HepG2 (cell line): Measurements from ENCODE around the gene CAND1. TPM values are rescaled to one million over a fixed set of nuclear protein-coding genes. Genes with fewer than 3 reads are reported as not detected.

Source experiments
- CBFB ChIP-seq: sonication (generic); formaldehyde crosslinking; IDR thresholded peaks from 2 replicates; pipeline ENCODE4 v1.4.0; 2020; ENCODE audit warnings: missing genetic modification reagents
- CEBPG ChIP-seq: IDR thresholded peaks from 2 replicates; pipeline ENCODE4 v1.6.1; 2016
- DNMT1 ChIP-seq: sonication (generic); formaldehyde crosslinking; IDR thresholded peaks from 2 replicates; pipeline ENCODE4 v1.5.1; 2020; ENCODE audit warnings: mild to moderate bottlenecking, missing genetic modification reagents
- HOXA3 ChIP-seq: sonication (generic); formaldehyde crosslinking; IDR thresholded peaks from 2 replicates; pipeline ENCODE4 v1.5.0; 2020; ENCODE audit warnings: missing genetic modification reagents
- MTA3 ChIP-seq: sonication (generic); formaldehyde crosslinking; IDR thresholded peaks from 2 replicates; pipeline ENCODE4 v1.4.0; 2020; ENCODE audit warnings: missing genetic modification reagents
- NFYB ChIP-seq: sonication (generic); formaldehyde crosslinking; IDR thresholded peaks from 2 replicates; pipeline ENCODE4 v1.4.0; 2020; ENCODE audit warnings: missing genetic modification reagents
- RBAK ChIP-seq: sonication (generic); formaldehyde crosslinking; IDR thresholded peaks from 2 replicates; pipeline ENCODE4 v1.5.1; 2020; ENCODE audit warnings: mild to moderate bottlenecking, missing genetic modification reagents
- SP2 ChIP-seq: sonication (generic); formaldehyde crosslinking; IDR thresholded peaks from 2 replicates; pipeline ENCODE4 v1.5.1; 2020; ENCODE audit warnings: mild to moderate bottlenecking, missing genetic modification reagents
- TARDBP ChIP-seq: sonication (generic); formaldehyde crosslinking; IDR thresholded peaks from 2 replicates; pipeline ENCODE4 v1.8.0; 2022; ENCODE audit warnings: mild to moderate bottlenecking, missing genetic modification reagents
- ZFP36 ChIP-seq: fragments of 150-350 bp; IDR thresholded peaks from 2 replicates; pipeline ENCODE4 v1.6.1; 2018; ENCODE audit warnings: borderline replicate concordance, low read length, low read depth; ENCODE audit not compliant: partially characterized antibody
- ZMYM3 ChIP-seq: sonication (generic); formaldehyde crosslinking; IDR thresholded peaks from 2 replicates; pipeline ENCODE4 v1.5.1; 2020; ENCODE audit warnings: mild to moderate bottlenecking, missing genetic modification reagents
- ZNF460 ChIP-seq: sonication (generic); formaldehyde crosslinking; IDR thresholded peaks from 2 replicates; pipeline ENCODE4 v1.5.1; 2020; ENCODE audit warnings: missing genetic modification reagents, mild to moderate bottlenecking, borderline replicate concordance
- ZNF567 ChIP-seq: sonication (generic); formaldehyde crosslinking; IDR thresholded peaks from 2 replicates; pipeline ENCODE4 v1.8.1; 2023; ENCODE audit warnings: mild to moderate bottlenecking, missing genetic modification reagents, borderline replicate concordance
- ZNF746 ChIP-seq: sonication (generic); formaldehyde crosslinking; IDR thresholded peaks from 2 replicates; pipeline ENCODE4 v1.8.0; 2022; ENCODE audit warnings: mild to moderate bottlenecking, missing genetic modification reagents
- ZNF75D ChIP-seq: sonication (generic); formaldehyde crosslinking; IDR thresholded peaks from 2 replicates; pipeline ENCODE4 v1.8.1; 2023; ENCODE audit warnings: missing genetic modification reagents, mild to moderate bottlenecking, borderline replicate concordance
- ZNF790 ChIP-seq: sonication (generic); formaldehyde crosslinking; IDR thresholded peaks from 2 replicates; pipeline ENCODE4 v1.8.0; 2022; ENCODE audit warnings: missing genetic modification reagents, mild to moderate bottlenecking, borderline replicate concordance
- polyA plus RNA-seq, 8 experiments: library from polyadenylated mRNA; depleted of rRNA in 3 of 8; stranded (reverse) in 7 of 8; unstranded in 1 of 8; fragments of >200 nt; fragmentation: Illumina TruSeq in 4 of 8; extraction: Trizol in 4 of 8; gene quantifications; 2 replicates each; pipeline versions ENCODE4 v1.2.1 to v1.2.3, GENCODE V29; 2011 to 2016; ENCODE audit warnings: low read depth in 4 of 8, missing spikeins in 1 of 8, mixed read lengths in 1 of 8; ENCODE audit not compliant: insufficient read depth in 1 of 8
- total RNA-seq, 5 experiments: library from RNA; depleted of rRNA; stranded (reverse); fragments of >200 nt; fragmentation: Illumina TruSeq; extraction: Trizol; gene quantifications; 2 replicates each; pipeline ENCODE4 v1.2.3, GENCODE V29; 2016; ENCODE audit warnings: low read depth in 1 of 5
- TF ChIP-seq, protein P1 (sequence below): sonication (generic); formaldehyde crosslinking; IDR thresholded peaks from 2 replicates; pipeline ENCODE4 v1.5.0; 2020; ENCODE audit warnings: mild to moderate bottlenecking, missing genetic modification reagents
- TF ChIP-seq, protein P2 (sequence below): sonication (generic); formaldehyde crosslinking; IDR thresholded peaks from 2 replicates; pipeline ENCODE4 v1.8.0; 2022; ENCODE audit warnings: missing genetic modification reagents, low read depth, mild to moderate bottlenecking, borderline replicate concordance
- TF ChIP-seq, protein P3 (sequence below): sonication (generic); formaldehyde crosslinking; IDR thresholded peaks from 2 replicates; pipeline ENCODE4 v1.4.0; 2020; ENCODE audit warnings: missing genetic modification reagents, mild to moderate bottlenecking, borderline replicate concordance
- TF ChIP-seq, protein P4 (sequence below): sonication (generic); formaldehyde crosslinking; IDR thresholded peaks from 2 replicates; pipeline ENCODE4 v1.4.0; 2020; ENCODE audit warnings: missing genetic modification reagents

Gene CAND1
- total and polyA plus RNA-seq, 2 of the 13 experiments (the other 11 are each of a cell fraction or from before 2014, with no cell fraction given): 56.2 to 138 TPM

DNA sequence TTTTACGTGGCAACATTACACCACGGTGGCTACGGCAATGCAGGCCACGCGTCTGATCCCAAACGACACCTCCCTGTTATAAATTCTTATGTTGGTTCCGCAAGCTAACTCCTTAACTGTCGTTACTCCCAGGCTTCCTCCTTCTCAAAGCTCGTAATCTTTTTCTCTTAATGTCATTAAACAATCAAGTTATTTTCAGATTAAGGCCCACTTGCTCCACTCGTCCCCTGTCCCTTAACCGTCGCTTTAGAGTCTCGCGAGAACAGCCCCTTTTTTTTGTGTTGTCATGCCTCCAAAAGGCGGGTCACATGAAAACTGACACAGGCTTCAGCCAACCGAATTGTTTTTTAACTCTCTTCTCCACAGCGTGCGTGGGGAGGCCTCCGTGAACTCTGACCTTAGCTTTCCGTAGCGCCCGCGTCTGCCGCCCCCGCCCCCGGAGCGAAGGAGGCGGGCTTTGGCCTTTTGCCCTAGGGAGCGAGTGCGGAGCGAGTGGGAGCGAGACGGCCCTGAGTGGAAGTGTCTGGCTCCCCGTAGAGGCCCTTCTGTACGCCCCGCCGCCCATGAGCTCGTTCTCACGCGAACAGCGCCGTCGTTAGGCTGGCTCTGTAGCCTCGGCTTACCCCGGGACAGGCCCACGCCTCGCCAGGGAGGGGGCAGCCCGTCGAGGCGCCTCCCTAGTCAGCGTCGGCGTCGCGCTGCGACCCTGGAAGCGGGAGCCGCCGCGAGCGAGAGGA lies at the start of gene CAND1 (continued):
- TF ChIP-seq RBAK: no peak
- TF ChIP-seq ZNF75D (CRISPR knock-in tag): no peak
- TF ChIP-seq DNMT1: peak; percentile 91
- TF ChIP-seq, protein P1, sequence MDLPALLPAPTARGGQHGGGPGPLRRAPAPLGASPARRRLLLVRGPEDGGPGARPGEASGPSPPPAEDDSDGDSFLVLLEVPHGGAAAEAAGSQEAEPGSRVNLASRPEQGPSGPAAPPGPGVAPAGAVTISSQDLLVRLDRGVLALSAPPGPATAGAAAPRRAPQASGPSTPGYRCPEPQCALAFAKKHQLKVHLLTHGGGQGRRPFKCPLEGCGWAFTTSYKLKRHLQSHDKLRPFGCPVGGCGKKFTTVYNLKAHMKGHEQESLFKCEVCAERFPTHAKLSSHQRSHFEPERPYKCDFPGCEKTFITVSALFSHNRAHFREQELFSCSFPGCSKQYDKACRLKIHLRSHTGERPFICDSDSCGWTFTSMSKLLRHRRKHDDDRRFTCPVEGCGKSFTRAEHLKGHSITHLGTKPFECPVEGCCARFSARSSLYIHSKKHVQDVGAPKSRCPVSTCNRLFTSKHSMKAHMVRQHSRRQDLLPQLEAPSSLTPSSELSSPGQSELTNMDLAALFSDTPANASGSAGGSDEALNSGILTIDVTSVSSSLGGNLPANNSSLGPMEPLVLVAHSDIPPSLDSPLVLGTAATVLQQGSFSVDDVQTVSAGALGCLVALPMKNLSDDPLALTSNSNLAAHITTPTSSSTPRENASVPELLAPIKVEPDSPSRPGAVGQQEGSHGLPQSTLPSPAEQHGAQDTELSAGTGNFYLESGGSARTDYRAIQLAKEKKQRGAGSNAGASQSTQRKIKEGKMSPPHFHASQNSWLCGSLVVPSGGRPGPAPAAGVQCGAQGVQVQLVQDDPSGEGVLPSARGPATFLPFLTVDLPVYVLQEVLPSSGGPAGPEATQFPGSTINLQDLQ (CRISPR knock-in tag): peak; percentile 76; the same call in 1 of the 2 replicates
- TF ChIP-seq ZFP36: no peak
- TF ChIP-seq TARDBP (CRISPR knock-in tag): peak; percentile 88
- 0 out of 2 replicates have a peak, but pooled peaks have one; percentile 49 for TF ChIP-seq ZNF567
- 0 out of 2 replicates have a peak, but pooled peaks have one; percentile 5 for TF ChIP-seq CEBPG (CRISPR knock-in tag)
- TF ChIP-seq HOXA3 (CRISPR knock-in tag): peak; percentile 55
- peak; percentile 69 for TF ChIP-seq ZNF746
- TF ChIP-seq, protein P2, sequence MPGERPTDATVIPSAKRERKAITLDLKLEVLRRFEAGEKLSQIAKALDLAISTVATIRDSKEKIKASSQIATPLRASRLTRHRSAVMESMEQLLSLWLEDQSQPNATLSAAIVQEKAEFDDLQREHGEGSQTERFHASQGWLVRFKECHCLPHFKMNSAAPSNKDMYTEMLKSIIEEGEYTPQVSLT (CRISPR knock-in tag): no peak; the same call in 1 of the 2 replicates
- TF ChIP-seq, protein P3, sequence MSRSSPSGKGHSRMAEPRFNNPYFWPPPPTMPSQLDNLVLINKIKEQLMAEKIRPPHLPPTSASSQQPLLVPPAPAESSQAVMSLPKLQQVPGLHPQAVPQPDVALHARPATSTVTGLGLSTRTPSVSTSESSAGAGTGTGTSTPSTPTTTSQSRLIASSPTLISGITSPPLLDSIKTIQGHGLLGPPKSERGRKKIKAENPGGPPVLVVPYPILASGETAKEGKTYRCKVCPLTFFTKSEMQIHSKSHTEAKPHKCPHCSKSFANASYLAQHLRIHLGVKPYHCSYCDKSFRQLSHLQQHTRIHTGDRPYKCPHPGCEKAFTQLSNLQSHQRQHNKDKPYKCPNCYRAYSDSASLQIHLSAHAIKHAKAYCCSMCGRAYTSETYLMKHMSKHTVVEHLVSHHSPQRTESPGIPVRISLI: peak; percentile 99
- TF ChIP-seq ZNF790 (CRISPR knock-in tag): no peak; the same call in 1 of the 2 replicates
- peak; percentile 77 for TF ChIP-seq NFYB (CRISPR knock-in tag)
- no peak for TF ChIP-seq ZNF460 (CRISPR knock-in tag)
- TF ChIP-seq, protein P4, sequence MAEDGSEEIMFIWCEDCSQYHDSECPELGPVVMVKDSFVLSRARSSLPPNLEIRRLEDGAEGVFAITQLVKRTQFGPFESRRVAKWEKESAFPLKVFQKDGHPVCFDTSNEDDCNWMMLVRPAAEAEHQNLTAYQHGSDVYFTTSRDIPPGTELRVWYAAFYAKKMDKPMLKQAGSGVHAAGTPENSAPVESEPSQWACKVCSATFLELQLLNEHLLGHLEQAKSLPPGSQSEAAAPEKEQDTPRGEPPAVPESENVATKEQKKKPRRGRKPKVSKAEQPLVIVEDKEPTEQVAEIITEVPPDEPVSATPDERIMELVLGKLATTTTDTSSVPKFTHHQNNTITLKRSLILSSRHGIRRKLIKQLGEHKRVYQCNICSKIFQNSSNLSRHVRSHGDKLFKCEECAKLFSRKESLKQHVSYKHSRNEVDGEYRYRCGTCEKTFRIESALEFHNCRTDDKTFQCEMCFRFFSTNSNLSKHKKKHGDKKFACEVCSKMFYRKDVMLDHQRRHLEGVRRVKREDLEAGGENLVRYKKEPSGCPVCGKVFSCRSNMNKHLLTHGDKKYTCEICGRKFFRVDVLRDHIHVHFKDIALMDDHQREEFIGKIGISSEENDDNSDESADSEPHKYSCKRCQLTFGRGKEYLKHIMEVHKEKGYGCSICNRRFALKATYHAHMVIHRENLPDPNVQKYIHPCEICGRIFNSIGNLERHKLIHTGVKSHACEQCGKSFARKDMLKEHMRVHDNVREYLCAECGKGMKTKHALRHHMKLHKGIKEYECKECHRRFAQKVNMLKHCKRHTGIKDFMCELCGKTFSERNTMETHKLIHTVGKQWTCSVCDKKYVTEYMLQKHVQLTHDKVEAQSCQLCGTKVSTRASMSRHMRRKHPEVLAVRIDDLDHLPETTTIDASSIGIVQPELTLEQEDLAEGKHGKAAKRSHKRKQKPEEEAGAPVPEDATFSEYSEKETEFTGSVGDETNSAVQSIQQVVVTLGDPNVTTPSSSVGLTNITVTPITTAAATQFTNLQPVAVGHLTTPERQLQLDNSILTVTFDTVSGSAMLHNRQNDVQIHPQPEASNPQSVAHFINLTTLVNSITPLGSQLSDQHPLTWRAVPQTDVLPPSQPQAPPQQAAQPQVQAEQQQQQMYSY (CRISPR knock-in tag): 0 out of 2 replicates have a peak, but pooled peaks have one; percentile 46
- TF ChIP-seq CBFB: peak; percentile 23; the same call in 1 of the 2 replicates
- TF ChIP-seq SP2 (CRISPR knock-in tag): peak; percentile 95
- no peak for TF ChIP-seq MTA3 (CRISPR knock-in tag)
- TF ChIP-seq ZMYM3 (CRISPR knock-in tag): peak; percentile 18; the same call in 1 of the 2 replicates
